CD4-positive, CD25-positive, alpha-beta regulatory T cell (primary cell): ENCODE measurements around the gene RPS10. TPM values are rescaled to one million over a fixed set of nuclear protein-coding genes. Genes with fewer than 3 reads are reported as not detected.
A peak's percentile ranks its signal among the peaks of the same experiment; 100 is the strongest.
"Not testable (repeated sequence)": the region's sequence is repeated elsewhere in the genome, so short reads cannot be mapped to it uniquely, and the experiment has no call there.

Experiments
- ATAC-seq, 2 donors: fragments of 150-1000 bp; cut with Tn5 transposase; one replicate each; pipeline ENCODE4 v1.10.0; 2021; ENCODE audit warnings: low read depth in 2 of 2, moderate number of reproducible peaks in 2 of 2, moderate library complexity in 1 of 2
- DNase-seq, 3 donors: peaks; one replicate each; pipeline versions ENCODE4 v3.0.0 to v3.0.0-alpha.2; 2012 to 2022; ENCODE audit warnings: mixed read lengths in 1 of 3
- H3K27ac ChIP-seq: one replicate; pipeline ENCODE4 v1.7.0; 2013; ENCODE audit warnings: mild to moderate bottlenecking, low read length; ENCODE audit not compliant: insufficient read depth, poor library complexity, severe bottlenecking
- H3K27me3 ChIP-seq: one replicate; pipeline ENCODE4 v1.7.0; 2013; ENCODE audit warnings: low read length; ENCODE audit not compliant: control insufficient read depth, insufficient read depth
- H3K36me3 ChIP-seq: one replicate; pipeline ENCODE4 v1.7.0; 2013; ENCODE audit warnings: mild to moderate bottlenecking, low read length, moderate library complexity; ENCODE audit not compliant: control insufficient read depth, insufficient read depth
- H3K4me1 ChIP-seq: 2 replicates; pipeline ENCODE4 v1.7.0; 2013; ENCODE audit warnings: mild to moderate bottlenecking, low read length; ENCODE audit not compliant: insufficient read depth, control insufficient read depth, poor library complexity, severe bottlenecking
- H3K4me3 ChIP-seq: one replicate; pipeline ENCODE4 v1.7.0; 2013; ENCODE audit warnings: low read depth, mild to moderate bottlenecking, low read length, moderate library complexity
- H3K9me3 ChIP-seq, 2 experiments: 1 replicate in 1 of 2; 2 replicates in 1 of 2; pipeline ENCODE4 v1.7.0; 2013; ENCODE audit warnings: low read length in 2 of 2, mild to moderate bottlenecking in 1 of 2, moderate library complexity in 1 of 2; ENCODE audit not compliant: control insufficient read depth in 2 of 2
- H3K27ac Mint-ChIP-seq, 3 donors: one replicate each; pipeline ENCODE4 v1.8.0; 2020 to 2022; ENCODE audit warnings: mild to moderate bottlenecking in 3 of 3, mixed read lengths in 3 of 3, moderate library complexity in 2 of 3
- H3K27me3 Mint-ChIP-seq: one replicate; pipeline ENCODE4 v1.8.0; 2022; ENCODE audit warnings: mild to moderate bottlenecking, mixed read lengths
- H3K36me3 Mint-ChIP-seq: one replicate; pipeline ENCODE4 v1.8.0; 2020; ENCODE audit warnings: mixed read lengths
- H3K4me1 Mint-ChIP-seq, 4 donors: one replicate each; pipeline ENCODE4 v1.8.0; 2020 to 2022; ENCODE audit warnings: mixed read lengths in 4 of 4, mild to moderate bottlenecking in 1 of 4
- H3K4me3 Mint-ChIP-seq, 4 donors: one replicate each; pipeline ENCODE4 v1.8.0; 2020 to 2022; ENCODE audit warnings: mild to moderate bottlenecking in 4 of 4, mixed read lengths in 4 of 4, moderate library complexity in 3 of 4
- H3K9me3 Mint-ChIP-seq, 7 donors: one replicate each; pipeline ENCODE4 v1.8.0; 2020 to 2022; ENCODE audit warnings: mixed read lengths in 7 of 7, mild to moderate bottlenecking in 3 of 7, moderate library complexity in 2 of 7
- polyA plus RNA-seq, 4 donors: library from polyadenylated mRNA; unstranded; fragments of 300-500 nt; fragmentation: Illumina TruSeq; gene quantifications; one replicate each; pipeline ENCODE4 v1.2.3, GENCODE V29; 2021
- total RNA-seq: library from RNA; stranded (reverse); gene quantifications from one replicate; pipeline ENCODE4 v1.2.3, GENCODE V29; 2022

Gene RPS10
- total and polyA plus RNA-seq, 5 donors from 2014 or later = 1,432 to 2,034 (median 1,546) TPM

DNA sequence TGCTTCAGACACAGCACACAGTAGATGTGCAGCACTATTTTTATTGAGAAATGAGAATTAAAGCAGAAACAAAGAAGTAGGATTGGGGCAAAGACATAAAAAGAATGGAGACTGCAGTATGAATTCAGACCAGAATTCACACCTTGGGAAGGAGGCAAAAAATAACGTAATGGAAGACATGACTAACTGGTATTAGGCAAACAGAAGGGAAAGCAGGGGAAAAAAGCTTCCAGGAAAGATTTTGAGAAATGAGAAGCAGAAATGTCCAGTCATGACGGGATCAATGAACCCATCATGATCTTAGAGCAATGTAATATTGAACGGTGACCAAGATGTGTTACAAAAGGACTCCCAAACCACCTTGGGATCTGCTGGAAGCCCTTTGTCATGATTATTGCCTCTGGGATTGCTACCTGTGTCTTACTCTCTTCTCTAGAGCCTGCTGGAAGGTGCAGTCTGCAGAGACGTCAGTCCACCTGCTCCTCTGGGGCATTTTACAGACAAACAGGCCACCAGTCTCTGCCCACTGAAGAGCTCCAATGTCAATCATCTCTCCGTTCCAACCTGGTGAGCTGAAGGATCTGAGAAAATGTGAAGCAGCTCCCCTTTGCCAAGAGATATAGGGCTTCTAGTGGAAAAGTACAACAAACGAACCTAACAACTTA, 42.1 kb downstream of the RPS10 start:
- no peaks in the 10 kb centered on the region for H3K27me3 Mint-ChIP-seq
- no peak for DNase-seq
- peaks cover 14 to 42% (median 40%) of the 10 kb centered on the region in 4 donors for H3K4me1 Mint-ChIP-seq
- Histone ChIP-seq H3K9me3 (no peaks in the 10 kb centered on the region), H3K4me3 (no peak overlapping the region), H3K27ac (no peak overlapping the region), H3K27me3 (no peaks in the 10 kb centered on the region), H3K4me1 (no peaks in the 10 kb centered on the region), H3K36me3 (no peaks in the 10 kb centered on the region)
- no peak for ATAC-seq
- peak overlapping the region; percentile 1 to 35 (median 7) for H3K27ac Mint-ChIP-seq
- no peak overlapping the region for H3K4me3 Mint-ChIP-seq
- H3K9me3 Mint-ChIP-seq = no peaks in the 10 kb centered on the region
- no peaks in the 10 kb centered on the region for H3K36me3 Mint-ChIP-seq

DNA sequence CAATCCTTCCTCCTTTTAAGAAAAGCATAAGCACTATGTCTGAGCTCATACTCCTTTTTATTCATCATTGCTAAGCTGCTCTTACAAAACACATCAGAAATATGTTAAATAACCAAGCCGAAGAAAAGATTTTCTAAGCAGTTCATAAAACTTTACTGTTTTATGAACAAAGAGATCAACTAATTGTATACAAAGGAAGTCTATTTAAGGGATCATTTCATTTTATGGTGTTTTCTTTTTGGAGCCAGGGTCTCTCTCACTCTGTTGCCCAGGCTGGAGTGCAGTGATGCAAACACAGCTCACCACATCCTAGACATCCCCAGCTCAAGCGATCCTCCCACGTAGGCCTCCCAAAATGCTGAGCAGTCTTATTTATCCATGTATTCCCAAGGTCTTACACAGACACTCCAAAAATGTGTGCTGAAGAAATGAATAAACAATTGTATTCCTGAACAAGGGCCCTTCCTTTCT, 42.7 kb downstream of the RPS10 start:
- Histone ChIP-seq H3K36me3 (no peaks in the 10 kb centered on the region), H3K4me3 (no peak overlapping the region), H3K27ac (no peak overlapping the region), H3K4me1 (no peaks in the 10 kb centered on the region), H3K27me3 (no peaks in the 10 kb centered on the region), H3K9me3 (no peaks in the 10 kb centered on the region)
- DNase-seq (no peak), ATAC-seq (no peak)
- Mint-ChIP-seq H3K4me3 (no peak overlapping the region), H3K36me3 (no peaks in the 10 kb centered on the region), H3K9me3 (no peaks in the 10 kb centered on the region), H3K4me1 (peaks cover 20 to 43% (median 40%) of the 10 kb centered on the region in 4 donors), H3K27ac (peak overlapping the region in 1 of 3 donors; percentile 1), H3K27me3 (no peaks in the 10 kb centered on the region)

- no peak overlapping the region for H3K27ac ChIP-seq
- H3K9me3 ChIP-seq = no peaks in the 10 kb centered on the region
- Mint-ChIP-seq H3K36me3 (no peaks in the 10 kb centered on the region), H3K4me3 (peak overlapping the region in 1 of 4 donors; percentile 44), H3K27ac (no peak overlapping the region), H3K4me1 (peaks cover 15 to 36% (median 28%) of the 10 kb centered on the region in 4 donors), H3K27me3 (no peaks in the 10 kb centered on the region), H3K9me3 (no peaks in the 10 kb centered on the region)
- no peaks in the 10 kb centered on the region for H3K4me1 ChIP-seq
- H3K36me3 ChIP-seq = no peaks in the 10 kb centered on the region
- ATAC-seq = no peak
- no peak overlapping the region for H3K4me3 ChIP-seq
- no peak for DNase-seq
- H3K27me3 ChIP-seq = no peaks in the 10 kb centered on the region
Observed at GRCh38 chr6:34381081-34381480, 44.8 kb downstream of the RPS10 start.

- H3K9me3 Mint-ChIP-seq = no peaks in the 10 kb centered on the region
- Histone ChIP-seq H3K4me3 (no peak overlapping the region), H3K27me3 (no peaks in the 10 kb centered on the region), H3K4me1 (no peaks in the 10 kb centered on the region), H3K9me3 (no peaks in the 10 kb centered on the region), H3K36me3 (no peaks in the 10 kb centered on the region), H3K27ac (no peak overlapping the region)
- H3K4me3 Mint-ChIP-seq = no peak overlapping the region
- H3K27ac Mint-ChIP-seq = no peak overlapping the region
- no peaks in the 10 kb centered on the region for H3K27me3 Mint-ChIP-seq
- ATAC-seq (no peak), DNase-seq (no peak)
- H3K36me3 Mint-ChIP-seq = no peaks in the 10 kb centered on the region
- peaks cover 11 to 21% (median 16%) of the 10 kb centered on the region in 4 donors for H3K4me1 Mint-ChIP-seq
Observed at GRCh38 chr6:34378470-34378869, 47.4 kb downstream of the RPS10 start.

GRCh38 chr6:34377984-34378383, 47.9 kb downstream of the RPS10 start:
- no peak for DNase-seq

DNA sequence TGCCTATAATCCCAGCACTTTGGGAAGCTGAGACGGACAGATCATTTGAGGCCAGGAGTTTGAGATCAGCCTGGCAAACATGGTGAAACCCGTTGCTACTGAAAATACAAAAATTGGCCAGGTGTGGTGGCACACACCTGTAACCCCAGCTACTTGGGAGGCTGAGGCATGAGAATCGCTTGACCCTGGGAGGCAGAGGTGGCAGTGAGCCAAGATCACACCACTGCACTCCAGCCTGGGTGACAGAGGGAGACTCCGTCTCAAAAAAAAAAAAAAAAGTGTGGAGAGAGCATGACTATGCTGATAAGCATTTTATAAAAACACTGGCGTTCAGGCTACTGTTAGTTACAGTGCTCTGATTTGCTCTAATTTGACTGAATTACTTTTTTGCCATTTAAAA, 48.3 kb downstream of the RPS10 start:
- not testable (repeated sequence) for H3K36me3 ChIP-seq, H3K4me1 ChIP-seq, H3K4me3 ChIP-seq, H3K9me3 ChIP-seq, H3K27ac ChIP-seq, H3K27me3 Mint-ChIP-seq, H3K36me3 Mint-ChIP-seq, H3K27ac Mint-ChIP-seq, H3K27me3 ChIP-seq, H3K4me3 Mint-ChIP-seq, ATAC-seq, DNase-seq, H3K9me3 Mint-ChIP-seq
- peaks cover 10 to 17% (median 15%) of the 10 kb centered on the region in 4 donors for H3K4me1 Mint-ChIP-seq

More at GRCh38 chr6:34377984-34378383, 47.9 kb downstream of the RPS10 start:
- Histone ChIP-seq H3K4me1 (no peaks in the 10 kb centered on the region), H3K27ac (no peak overlapping the region), H3K27me3 (no peaks in the 10 kb centered on the region), H3K9me3 (no peaks in the 10 kb centered on the region), H3K4me3 (no peak overlapping the region), H3K36me3 (no peaks in the 10 kb centered on the region)
- no peaks in the 10 kb centered on the region for H3K36me3 Mint-ChIP-seq
- H3K27ac Mint-ChIP-seq = no peak overlapping the region
- H3K4me3 Mint-ChIP-seq = no peak overlapping the region
- ATAC-seq = no peak
- no peaks in the 10 kb centered on the region for H3K27me3 Mint-ChIP-seq
- peaks cover 10 to 17% (median 15%) of the 10 kb centered on the region in 4 donors for H3K4me1 Mint-ChIP-seq
- H3K9me3 Mint-ChIP-seq = no peaks in the 10 kb centered on the region

- DNase-seq = no peak
- no peak overlapping the region for H3K27ac ChIP-seq
Observed at GRCh38 chr6:34375833-34376232, 50.0 kb downstream of the RPS10 start.

DNA sequence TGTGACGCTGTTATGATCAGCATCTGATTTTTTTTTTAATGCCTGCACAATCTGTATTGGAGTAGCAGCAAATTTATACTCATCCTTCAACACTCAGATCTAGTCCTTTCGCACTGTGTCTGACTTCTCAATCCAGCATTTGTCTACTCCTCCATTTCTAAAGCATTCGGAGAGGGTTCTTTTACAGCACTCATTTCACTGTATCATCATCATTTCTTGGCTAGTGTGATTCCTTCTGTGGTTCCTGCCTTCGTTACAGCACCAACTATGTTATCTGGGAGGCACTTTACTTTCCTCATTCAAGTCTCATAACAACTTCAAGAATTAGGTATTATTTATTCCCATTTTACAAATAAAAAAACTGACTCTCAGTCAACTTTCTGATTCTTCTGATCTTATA, 51.4 kb downstream of the RPS10 start:
- H3K4me1 ChIP-seq = peaks cover 2% of the 10 kb centered on the region
- H3K4me3 Mint-ChIP-seq = no peak overlapping the region
- no peaks in the 10 kb centered on the region for H3K9me3 ChIP-seq
- H3K27me3 Mint-ChIP-seq = no peaks in the 10 kb centered on the region
- no peaks in the 10 kb centered on the region for H3K9me3 Mint-ChIP-seq
- peaks cover 6% of the 10 kb centered on the region for H3K36me3 Mint-ChIP-seq
- no peak overlapping the region for H3K4me3 ChIP-seq
- no peak overlapping the region for H3K27ac ChIP-seq
- H3K27me3 ChIP-seq = no peaks in the 10 kb centered on the region
- no peak for DNase-seq
- H3K36me3 ChIP-seq = peaks cover 4% of the 10 kb centered on the region
- no peak overlapping the region for H3K27ac Mint-ChIP-seq
- peaks cover 10 to 30% (median 14%) of the 10 kb centered on the region in 4 donors for H3K4me1 Mint-ChIP-seq
- ATAC-seq = no peak

More at GRCh38 chr6:34375833-34376232, 50.0 kb downstream of the RPS10 start:
- peaks cover 10 to 22% (median 14%) of the 10 kb centered on the region in 4 donors for H3K4me1 Mint-ChIP-seq
- no peaks in the 10 kb centered on the region for H3K9me3 ChIP-seq
- ATAC-seq = no peak
- H3K4me3 Mint-ChIP-seq = no peak overlapping the region
- no peaks in the 10 kb centered on the region for H3K36me3 ChIP-seq
- H3K27ac Mint-ChIP-seq = no peak overlapping the region
- no peaks in the 10 kb centered on the region for H3K36me3 Mint-ChIP-seq
- H3K4me1 ChIP-seq = no peaks in the 10 kb centered on the region
- H3K4me3 ChIP-seq = no peak overlapping the region
- H3K9me3 Mint-ChIP-seq = no peaks in the 10 kb centered on the region
- H3K27me3 Mint-ChIP-seq = no peaks in the 10 kb centered on the region
- no peaks in the 10 kb centered on the region for H3K27me3 ChIP-seq
